Immature natural killer cell (primary cell): ENCODE results near the gene CD226. TPM values are rescaled to one million over a fixed set of nuclear protein-coding genes. Genes with fewer than 3 reads are reported as not detected.

ENCODE experiments used
- DNase-seq, 3 donors: peaks; one replicate each; pipeline ENCODE4 v3.0.0; 2022; ENCODE audit warnings: mixed read lengths in 1 of 3
- H3K27ac Mint-ChIP-seq, 6 donors: one replicate each; pipeline ENCODE4 v1.8.0; 2020; ENCODE audit warnings: mixed read lengths in 6 of 6, mild to moderate bottlenecking in 5 of 6, inconsistent platforms in 4 of 6, moderate library complexity in 3 of 6
- H3K27me3 Mint-ChIP-seq, 3 donors: one replicate each; pipeline ENCODE4 v1.8.0; 2020 to 2021; ENCODE audit warnings: low read depth in 3 of 3, mild to moderate bottlenecking in 3 of 3, mixed read lengths in 3 of 3, moderate library complexity in 3 of 3, inconsistent platforms in 1 of 3
- H3K36me3 Mint-ChIP-seq, 3 donors: one replicate each; pipeline ENCODE4 v1.8.0; 2020; ENCODE audit warnings: mixed read lengths in 3 of 3, inconsistent platforms in 2 of 3, mild to moderate bottlenecking in 2 of 3
- H3K4me1 Mint-ChIP-seq, 2 donors: one replicate each; pipeline ENCODE4 v1.8.0; 2020; ENCODE audit warnings: inconsistent platforms in 2 of 2, mild to moderate bottlenecking in 2 of 2, mixed read lengths in 2 of 2, moderate library complexity in 1 of 2
- H3K4me3 Mint-ChIP-seq, 5 donors: one replicate each; pipeline ENCODE4 v1.8.0; 2020; ENCODE audit warnings: mild to moderate bottlenecking in 5 of 5, mixed read lengths in 5 of 5, inconsistent platforms in 3 of 5, moderate library complexity in 3 of 5
- H3K9me3 Mint-ChIP-seq, 6 donors: one replicate each; pipeline ENCODE4 v1.8.0; 2020; ENCODE audit warnings: mild to moderate bottlenecking in 6 of 6, mixed read lengths in 6 of 6, inconsistent platforms in 4 of 6, moderate library complexity in 3 of 6
- polyA plus RNA-seq, 3 donors: library from polyadenylated mRNA; unstranded; fragments of 300-500 nt; fragmentation: Illumina TruSeq; gene quantifications; one replicate each; pipeline ENCODE4 v1.2.3, GENCODE V29; 2021

Gene CD226
- polyA plus RNA-seq, result 100 to 1,000 TPM in 2 of 3 donors, 10 to 100 TPM in 1; 59.9 to 103 (median 102) TPM

DNA sequence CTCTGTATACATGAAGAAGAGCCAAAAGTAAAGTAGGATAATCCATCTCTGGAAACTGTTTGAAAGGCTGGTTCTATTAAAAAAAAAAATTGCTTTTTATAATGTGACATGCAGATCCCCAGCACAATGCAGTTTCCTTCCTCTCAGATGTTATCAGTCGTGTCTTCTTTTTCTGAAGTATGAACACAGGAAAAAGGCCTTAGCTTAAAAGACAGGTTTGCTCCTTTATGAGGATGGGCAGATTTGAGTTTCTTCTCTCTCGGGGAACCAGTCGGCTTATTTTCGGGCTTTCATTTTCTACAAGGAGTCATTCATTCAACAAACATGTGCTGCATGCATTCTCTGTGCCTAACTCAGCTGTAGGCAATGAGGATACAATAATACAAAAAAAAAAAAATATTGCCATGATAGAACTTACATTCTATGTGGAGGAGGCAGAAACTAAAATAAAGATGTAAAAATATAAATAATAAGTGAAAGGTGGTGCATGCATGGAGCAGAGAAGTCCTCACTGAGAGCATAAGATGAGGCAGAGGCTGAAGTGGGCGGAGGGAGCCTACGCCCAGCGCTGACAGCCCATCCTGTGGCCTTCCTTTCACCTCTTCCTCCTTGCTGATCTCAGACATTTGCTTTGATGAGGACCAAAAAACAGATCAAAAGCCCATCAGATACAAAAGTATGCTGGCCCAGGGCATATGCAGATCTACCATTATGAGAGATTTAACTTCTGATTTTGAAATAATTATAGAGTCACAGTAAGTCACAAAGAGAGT, at the start of gene CD226:
CD226 (minus strand) TSS at position 513 of the 773 bp plus-strand sequence; CDS start at position 46, 467 bp downstream.
- Mint-ChIP-seq H3K27me3 (peaks cover 0 to 6% (median 4%) of the 10 kb centered on the region in 3 donors), H3K27ac (no peak within 1 kb of the TSS), H3K4me3 (no peak within 1 kb of the TSS), H3K9me3 (no peaks in the 10 kb centered on the region), H3K36me3 (peaks cover 1 to 30% (median 6%) of the 10 kb centered on the region in 3 donors), H3K4me1 (peaks cover 0 to 45% of the 10 kb centered on the region in 2 donors)
- DNase-seq, result peak; percentile 39 to 44 (median 40)

DNA sequence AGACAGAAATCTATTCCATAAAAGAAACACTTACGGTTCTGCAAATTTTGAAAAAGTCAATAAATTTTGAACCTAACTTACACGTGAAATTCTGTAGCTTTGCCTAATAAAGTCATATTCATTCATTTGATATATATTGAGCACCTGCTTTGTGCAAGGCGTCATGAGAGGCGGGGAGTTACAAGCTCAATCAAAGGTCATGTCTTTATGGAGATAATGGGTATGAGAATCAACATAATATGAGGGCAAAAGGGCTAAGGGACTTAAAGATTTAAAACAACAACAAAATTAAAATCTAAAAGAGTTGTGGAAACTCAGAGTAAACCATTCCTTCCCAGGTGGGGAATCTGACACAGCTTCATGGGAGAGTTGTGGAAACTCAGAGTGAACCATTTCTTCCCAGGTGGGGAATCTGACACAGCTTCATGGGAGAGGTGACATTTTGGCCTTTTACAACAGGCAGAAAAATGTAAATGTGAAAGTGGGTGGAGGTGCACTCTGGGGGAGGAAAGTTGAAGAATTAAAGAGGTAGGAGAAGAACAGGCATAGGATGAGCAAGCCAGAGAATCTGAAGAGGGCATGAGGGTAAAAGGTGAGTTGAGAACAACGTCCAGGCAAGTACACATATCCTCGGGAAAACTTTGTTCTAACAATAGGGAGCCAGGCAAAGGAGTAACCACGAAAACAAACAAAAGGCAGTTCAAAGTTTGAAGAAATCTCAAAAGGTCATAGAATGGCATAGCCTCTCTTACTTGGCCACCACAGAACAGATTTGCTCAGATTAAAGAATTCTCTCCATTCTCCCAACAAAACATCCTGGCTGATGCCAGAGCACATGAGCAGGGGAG, 49.5 kb upstream of the CD226 start:
- H3K4me3 Mint-ChIP-seq, result no peak overlapping the region
- peak overlapping the region in 1 of 6 donors; percentile 26 for H3K27ac Mint-ChIP-seq
- H3K36me3 Mint-ChIP-seq, result peaks cover 35 to 60% (median 55%) of the 10 kb centered on the region in 3 donors

DNA sequence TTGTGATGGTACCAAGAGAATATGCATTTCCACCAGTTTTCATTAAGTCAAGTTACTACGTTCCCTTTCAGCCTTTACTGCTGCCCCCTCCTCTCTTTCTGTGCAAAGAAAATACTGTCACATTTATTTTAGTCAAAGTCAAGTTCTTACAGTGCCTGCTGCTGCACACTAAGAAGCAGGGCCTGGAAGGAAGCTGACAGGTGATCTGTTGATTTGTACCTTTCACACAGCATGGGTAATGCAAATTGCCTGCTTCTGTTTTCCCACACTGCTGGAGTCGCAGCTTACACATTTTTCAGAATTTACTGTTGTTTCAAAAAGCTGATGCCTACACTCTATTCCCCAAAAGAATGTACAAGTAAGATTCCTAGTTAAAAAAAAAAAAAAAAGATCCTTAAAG, 48.7 kb upstream of the CD226 start:
- peaks cover 8 to 21% of the 10 kb centered on the region in 2 donors for H3K4me1 Mint-ChIP-seq
- H3K4me3 Mint-ChIP-seq, result no peak overlapping the region
- H3K27ac Mint-ChIP-seq, result peak overlapping the region in 1 of 6 donors; percentile 57
- H3K27me3 Mint-ChIP-seq, result peaks cover 0 to 1% (median 1%) of the 10 kb centered on the region in 3 donors
- H3K9me3 Mint-ChIP-seq, result peaks cover 0 to 1% (median 0%) of the 10 kb centered on the region in 6 donors
- no peak for DNase-seq
- peaks cover 37 to 60% (median 56%) of the 10 kb centered on the region in 3 donors for H3K36me3 Mint-ChIP-seq

More for the DNA sequence above, 49.5 kb upstream of the CD226 start:
- Mint-ChIP-seq H3K9me3 (no peaks in the 10 kb centered on the region), H3K4me1 (peaks cover 8 to 21% of the 10 kb centered on the region in 2 donors), H3K27me3 (peaks cover 0 to 4% (median 1%) of the 10 kb centered on the region in 3 donors)
- DNase-seq, result no peak

DNA sequence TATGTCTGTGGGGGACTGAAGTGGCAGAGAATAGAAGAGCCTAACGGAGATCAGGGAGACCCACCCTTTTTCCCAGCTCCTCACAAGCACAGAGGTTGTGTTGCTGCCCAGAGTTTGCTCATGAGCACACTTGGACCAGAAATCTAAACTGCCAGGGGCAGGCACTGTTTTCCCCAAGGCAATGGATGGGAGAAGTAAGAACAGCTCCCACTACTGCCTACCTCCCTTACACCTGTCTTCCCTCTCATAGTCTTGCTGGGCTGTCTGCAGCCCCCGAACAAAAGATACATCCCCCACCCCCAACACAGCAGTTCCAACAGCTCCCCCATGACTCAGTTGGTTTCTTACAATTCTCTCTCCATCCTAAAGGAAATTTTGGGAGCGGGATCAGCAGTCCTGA, 48.1 kb upstream of the CD226 start:
- H3K4me3 Mint-ChIP-seq, result no peak overlapping the region
- no peak overlapping the region for H3K27ac Mint-ChIP-seq
- H3K27me3 Mint-ChIP-seq, result peaks cover 0 to 1% (median 1%) of the 10 kb centered on the region in 3 donors
- no peak for DNase-seq
- peaks cover 3 to 14% of the 10 kb centered on the region in 2 donors for H3K4me1 Mint-ChIP-seq
- peaks cover 41 to 58% (median 53%) of the 10 kb centered on the region in 3 donors for H3K36me3 Mint-ChIP-seq
- peaks cover 0 to 6% (median 0%) of the 10 kb centered on the region in 6 donors for H3K9me3 Mint-ChIP-seq

DNA sequence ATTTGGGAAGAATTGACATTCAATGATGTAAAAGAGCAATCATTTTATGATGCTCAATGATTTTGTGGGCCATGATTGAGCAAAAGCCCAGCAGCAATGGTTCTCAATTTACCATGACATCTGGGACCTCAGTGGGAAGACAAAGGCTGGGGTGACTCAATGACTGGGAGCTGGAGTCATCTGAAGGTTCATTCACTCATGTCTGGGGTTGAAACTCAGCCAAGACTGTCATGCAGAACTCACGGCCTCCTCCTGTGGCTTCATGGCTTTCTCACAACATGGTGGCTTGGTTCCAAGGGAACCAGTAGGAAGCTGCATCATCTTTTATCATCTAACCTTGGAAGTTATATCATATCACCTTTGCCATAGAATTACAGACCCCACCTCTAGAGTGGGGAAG, 45.1 kb upstream of the CD226 start:
- Mint-ChIP-seq H3K36me3 (peaks cover 59 to 76% (median 62%) of the 10 kb centered on the region in 3 donors), H3K4me1 (peaks cover 0 to 7% of the 10 kb centered on the region in 2 donors)

DNA sequence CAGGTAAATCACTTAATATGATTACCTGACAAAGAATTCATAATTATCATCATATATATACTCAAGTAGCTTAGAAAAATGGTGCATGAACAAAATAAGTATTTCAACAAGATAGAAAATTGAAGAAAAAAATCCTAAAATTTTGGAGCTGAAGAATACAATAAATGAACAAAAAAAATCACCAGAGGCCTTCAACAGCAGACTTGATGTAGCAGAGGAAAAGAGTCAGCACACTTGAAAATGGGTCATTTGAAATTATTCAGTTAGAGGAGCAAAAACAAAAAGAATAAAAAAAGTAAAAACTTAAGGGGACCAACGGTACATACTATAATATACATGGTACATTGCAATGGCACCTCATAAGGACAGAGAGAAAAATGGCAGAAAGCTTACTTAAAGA, 40.2 kb upstream of the CD226 start:
- H3K27ac Mint-ChIP-seq, result no peak overlapping the region
- peaks cover 20 to 40% (median 27%) of the 10 kb centered on the region in 6 donors for H3K9me3 Mint-ChIP-seq
- H3K36me3 Mint-ChIP-seq, result peaks cover 50 to 65% (median 64%) of the 10 kb centered on the region in 3 donors
- DNase-seq, result no peak
- H3K4me3 Mint-ChIP-seq, result no peak overlapping the region
- peaks cover 0 to 5% (median 0%) of the 10 kb centered on the region in 3 donors for H3K27me3 Mint-ChIP-seq
- H3K4me1 Mint-ChIP-seq, result peaks cover 0 to 2% of the 10 kb centered on the region in 2 donors

More for the DNA sequence above, 45.1 kb upstream of the CD226 start:
- H3K27ac Mint-ChIP-seq, result no peak overlapping the region
- H3K9me3 Mint-ChIP-seq, result peaks cover 11 to 28% (median 18%) of the 10 kb centered on the region in 6 donors
- peaks cover 0 to 3% (median 1%) of the 10 kb centered on the region in 3 donors for H3K27me3 Mint-ChIP-seq
- H3K4me3 Mint-ChIP-seq, result no peak overlapping the region
- no peak for DNase-seq

DNA sequence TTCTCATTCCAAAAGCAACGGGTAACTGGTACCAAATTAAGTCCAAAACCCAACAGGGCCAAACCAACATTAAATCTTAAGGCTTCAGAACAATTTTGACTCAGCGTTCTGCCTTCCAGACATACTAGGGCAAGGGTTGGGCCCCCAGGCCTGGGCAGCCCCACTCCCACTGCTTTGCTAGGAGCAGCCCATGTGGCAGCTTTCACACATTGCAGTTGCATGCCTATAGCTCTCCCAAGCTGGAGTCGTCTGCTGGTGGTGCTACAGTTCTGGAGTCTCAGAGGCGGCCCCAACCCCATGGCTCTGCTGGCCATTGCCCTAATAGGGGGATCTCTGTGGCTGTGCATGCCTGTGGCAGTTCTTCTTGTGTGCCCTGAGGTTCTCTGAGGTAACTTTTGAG, 37.6 kb upstream of the CD226 start:
- peaks cover 20 to 28% of the 10 kb centered on the region in 2 donors for H3K4me1 Mint-ChIP-seq
- peaks cover 37 to 53% (median 47%) of the 10 kb centered on the region in 3 donors for H3K36me3 Mint-ChIP-seq
- H3K27me3 Mint-ChIP-seq, result peaks cover 0 to 3% (median 0%) of the 10 kb centered on the region in 3 donors
- no peak overlapping the region for H3K4me3 Mint-ChIP-seq
- DNase-seq, result no peak
- peaks cover 20 to 34% (median 27%) of the 10 kb centered on the region in 6 donors for H3K9me3 Mint-ChIP-seq
- no peak overlapping the region for H3K27ac Mint-ChIP-seq

DNA sequence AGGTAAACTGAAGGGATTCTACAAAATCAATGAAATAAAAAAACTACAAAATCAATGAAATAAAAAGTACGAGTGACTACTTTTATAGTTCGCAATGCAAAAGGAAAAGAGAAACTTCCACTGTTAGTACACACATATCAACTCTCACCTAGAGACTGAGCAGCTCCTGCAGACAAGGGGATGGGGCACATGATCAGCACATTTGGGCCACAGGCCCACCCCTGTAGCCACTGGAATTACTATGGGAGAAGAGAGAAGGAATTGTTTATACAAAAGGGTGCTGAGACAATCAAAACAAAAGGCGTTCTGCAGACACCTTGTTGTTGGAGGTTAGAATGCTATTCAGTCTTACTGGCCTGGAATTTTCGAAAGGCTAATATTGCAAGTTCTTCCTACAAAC, 34.7 kb upstream of the CD226 start:
- Mint-ChIP-seq H3K9me3 (peaks cover 2 to 9% (median 6%) of the 10 kb centered on the region in 6 donors), H3K27me3 (peaks cover 0 to 2% (median 0%) of the 10 kb centered on the region in 3 donors), H3K36me3 (peaks cover 23 to 40% (median 24%) of the 10 kb centered on the region in 3 donors), H3K4me3 (peak overlapping the region in 1 of 5 donors; percentile 7), H3K27ac (peak overlapping the region in 1 of 6 donors; percentile 5), H3K4me1 (peaks cover 25 to 32% of the 10 kb centered on the region in 2 donors)
- DNase-seq, result no peak

DNA sequence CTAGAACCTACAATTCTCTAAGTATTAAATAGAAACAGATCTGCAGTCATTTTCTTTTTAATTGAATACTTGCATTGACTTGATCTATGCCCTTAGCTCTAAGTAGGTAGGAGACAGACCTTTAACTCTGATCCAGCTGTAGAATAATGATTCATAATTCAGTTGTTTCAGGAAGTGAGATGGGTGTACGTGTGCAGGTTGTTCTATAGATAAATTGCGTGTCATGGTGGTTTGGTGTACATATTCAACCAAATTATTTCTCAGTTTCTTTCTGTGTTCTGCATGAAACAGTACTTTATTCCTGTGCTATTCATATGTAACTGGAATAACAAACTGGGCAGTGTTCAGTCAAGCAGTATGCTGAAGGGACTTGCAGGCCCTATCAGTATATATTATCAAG, 34.3 kb upstream of the CD226 start:
- H3K27ac Mint-ChIP-seq, result peak overlapping the region in 1 of 6 donors; percentile 60
- peaks cover 25 to 32% of the 10 kb centered on the region in 2 donors for H3K4me1 Mint-ChIP-seq
- peaks cover 0 to 2% (median 0%) of the 10 kb centered on the region in 3 donors for H3K27me3 Mint-ChIP-seq
- DNase-seq, result no peak
- peaks cover 0 to 9% (median 2%) of the 10 kb centered on the region in 6 donors for H3K9me3 Mint-ChIP-seq
- no peak overlapping the region for H3K4me3 Mint-ChIP-seq
- H3K36me3 Mint-ChIP-seq, result peaks cover 19 to 39% (median 24%) of the 10 kb centered on the region in 3 donors

DNA sequence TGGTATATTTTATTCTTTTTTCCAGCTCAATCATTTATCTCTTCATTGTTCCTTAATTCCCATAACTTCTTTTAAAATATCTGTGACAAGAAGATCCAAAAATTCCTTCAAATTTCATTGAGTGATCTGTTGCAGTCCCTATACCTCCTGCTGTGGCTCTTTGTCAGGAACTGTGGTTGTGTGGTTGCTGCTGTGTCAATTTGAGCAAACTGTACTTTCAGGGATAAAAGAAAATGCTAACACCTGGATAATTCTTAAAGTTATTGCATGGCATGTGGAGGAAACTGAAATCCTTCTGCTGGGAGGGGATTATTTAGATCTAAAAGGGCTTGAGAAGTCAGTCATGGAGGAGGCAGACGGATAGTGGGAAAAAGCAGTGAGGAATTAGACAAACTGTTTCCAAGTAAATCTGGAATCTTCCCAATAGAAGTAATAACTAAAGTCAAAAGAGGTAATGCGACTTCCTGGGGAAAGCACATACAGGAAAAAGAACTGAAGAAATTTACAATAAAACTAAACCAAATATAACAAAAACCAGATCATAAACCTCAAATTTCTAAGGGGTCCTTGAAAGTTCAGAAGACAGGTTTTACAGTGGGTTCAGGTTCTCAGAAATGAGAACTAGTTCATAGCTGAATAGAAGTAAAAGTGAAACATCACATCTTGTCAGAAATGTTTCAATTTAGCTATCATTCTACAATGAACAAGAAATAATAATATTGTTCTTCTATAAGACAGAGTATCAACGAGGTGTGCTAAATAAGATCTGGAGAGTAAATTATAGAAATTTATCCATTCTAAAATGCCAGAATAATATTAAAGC, 33.5 kb upstream of the CD226 start:
- no peak overlapping the region for H3K4me3 Mint-ChIP-seq
- DNase-seq, result no peak
- H3K9me3 Mint-ChIP-seq, result peaks cover 0 to 13% (median 2%) of the 10 kb centered on the region in 6 donors

DNA sequence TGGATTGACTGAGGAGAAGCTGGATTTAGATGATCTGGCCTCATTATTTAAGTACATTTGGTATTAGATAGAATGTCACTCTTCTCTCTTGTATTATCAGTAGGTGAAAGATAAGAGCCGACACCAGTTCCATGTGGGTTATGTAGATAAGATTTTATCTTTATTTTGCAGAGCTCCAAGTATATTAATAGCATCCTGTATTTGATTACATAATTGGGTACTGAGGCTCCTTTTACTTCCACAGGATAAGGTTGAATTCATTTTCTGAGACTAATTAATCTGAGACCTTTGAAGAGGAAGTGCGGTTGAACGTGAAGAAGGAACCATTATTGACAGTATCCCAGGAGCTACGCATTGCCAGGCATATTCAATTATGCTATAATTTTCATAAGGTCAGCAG, 32.8 kb upstream of the CD226 start:
- no peak overlapping the region for H3K4me3 Mint-ChIP-seq
- H3K27me3 Mint-ChIP-seq, result peaks cover 0 to 2% (median 0%) of the 10 kb centered on the region in 3 donors
- peaks cover 0 to 18% (median 2%) of the 10 kb centered on the region in 6 donors for H3K9me3 Mint-ChIP-seq
- no peak for DNase-seq
- H3K27ac Mint-ChIP-seq, result no peak overlapping the region
- H3K4me1 Mint-ChIP-seq, result peaks cover 25 to 32% of the 10 kb centered on the region in 2 donors
- H3K36me3 Mint-ChIP-seq, result peaks cover 20 to 39% (median 20%) of the 10 kb centered on the region in 3 donors

More for the DNA sequence above, 33.5 kb upstream of the CD226 start:
- Mint-ChIP-seq H3K36me3 (peaks cover 17 to 40% (median 20%) of the 10 kb centered on the region in 3 donors), H3K4me1 (peaks cover 25 to 32% of the 10 kb centered on the region in 2 donors), H3K27me3 (peaks cover 0 to 1% (median 0%) of the 10 kb centered on the region in 3 donors), H3K27ac (peak overlapping the region in 3 of 6 donors; percentile 10 to 57 (median 23))

DNA sequence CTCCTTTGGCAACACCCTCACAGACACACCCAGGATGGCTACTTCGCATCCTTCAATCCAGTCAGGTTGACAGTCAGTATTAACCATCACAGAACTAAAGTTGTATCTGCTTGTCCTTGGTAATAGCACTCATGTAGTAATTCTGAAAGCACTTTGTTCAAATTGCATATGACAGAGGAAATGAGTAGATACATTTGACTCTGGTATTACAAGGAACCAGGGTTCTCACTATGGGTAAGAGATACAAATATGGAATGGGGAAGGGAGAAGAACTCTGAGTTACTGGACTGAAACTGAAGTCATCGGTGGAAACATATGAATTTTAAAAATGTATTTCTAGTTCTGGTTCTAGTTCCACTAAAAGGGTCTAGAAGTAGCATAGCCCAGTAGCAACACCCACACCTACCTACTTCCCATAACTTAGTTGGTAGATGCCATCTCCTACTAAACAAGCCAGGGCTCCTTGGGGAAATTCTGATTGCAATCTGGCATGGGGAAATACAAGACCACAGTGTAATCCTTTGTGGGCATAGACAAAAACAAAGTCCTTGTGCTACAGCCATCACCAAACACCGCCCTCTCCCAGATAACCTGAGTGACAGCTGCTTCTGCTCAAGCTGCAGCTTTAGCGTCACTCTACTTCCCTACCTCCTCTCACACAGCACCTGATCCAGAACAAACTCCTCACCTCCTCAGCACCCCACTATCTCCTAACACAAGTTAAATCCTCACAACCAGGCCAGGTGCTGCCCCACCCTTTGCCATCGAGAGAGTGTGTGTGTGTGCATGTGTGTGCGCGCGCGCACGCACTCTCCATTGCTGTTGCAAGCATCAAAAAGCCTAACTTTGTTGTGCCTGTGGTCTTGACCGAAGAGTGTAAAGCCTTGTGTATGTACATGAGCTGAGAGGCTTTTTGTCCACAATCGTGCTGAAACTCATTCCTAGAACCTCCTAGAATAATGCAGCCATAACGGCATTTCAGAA, 31.4 kb upstream of the CD226 start:
- Mint-ChIP-seq H3K9me3 (peaks cover 0 to 18% (median 2%) of the 10 kb centered on the region in 6 donors), H3K4me1 (peaks cover 25 to 32% of the 10 kb centered on the region in 2 donors), H3K27me3 (peaks cover 0 to 2% (median 2%) of the 10 kb centered on the region in 3 donors), H3K4me3 (no peak overlapping the region), H3K36me3 (peaks cover 19 to 44% (median 22%) of the 10 kb centered on the region in 3 donors), H3K27ac (no peak overlapping the region)
- DNase-seq, result no peak
